Calu3 (cell line): ENCODE data around the gene LRP8. TPM values are rescaled to one million over a fixed set of nuclear protein-coding genes. Genes with fewer than 3 reads are reported as not detected.

Experiments
- BruUV-seq: library from RNA; stranded (reverse); fragments of 400-500 nt; replicated peaks from 2 replicates; lab custom pipeline; 2021; lab: Mats Ljungman, UMichigan
- CTCF ChIA-PET: fragments of 300-600 bp; sonication (Branson Sonifier 250); formaldehyde crosslinking; loops from one replicate; lab custom pipeline; 2022; ENCODE audit warnings: antibody characterized with exemption; lab: Charles Lee
- DNase-seq: peaks from one replicate; pipeline ENCODE4 v3.0.0; 2022
- H3K27ac Mint-ChIP-seq: one replicate; pipeline ENCODE4 v1.8.0; 2022; ENCODE audit warnings: mixed read lengths; ENCODE audit not compliant: unreplicated experiment
- H3K27me3 Mint-ChIP-seq: one replicate; pipeline ENCODE4 v1.8.0; 2022; ENCODE audit warnings: mixed read lengths; ENCODE audit not compliant: unreplicated experiment
- H3K36me3 Mint-ChIP-seq: one replicate; pipeline ENCODE4 v1.8.0; 2022; ENCODE audit warnings: mild to moderate bottlenecking, moderate library complexity, mixed read lengths; ENCODE audit not compliant: insufficient read depth, unreplicated experiment
- H3K4me1 Mint-ChIP-seq: one replicate; pipeline ENCODE4 v1.8.0; 2022; ENCODE audit warnings: mild to moderate bottlenecking, low read depth, mixed read lengths; ENCODE audit not compliant: unreplicated experiment
- H3K4me3 Mint-ChIP-seq: one replicate; pipeline ENCODE4 v1.8.0; 2022; ENCODE audit warnings: mild to moderate bottlenecking, low read depth, moderate library complexity, mixed read lengths; ENCODE audit not compliant: unreplicated experiment
- H3K9me3 Mint-ChIP-seq: one replicate; pipeline ENCODE4 v1.8.0; 2022; ENCODE audit warnings: low read depth, mixed read lengths; ENCODE audit not compliant: unreplicated experiment
- intact Hi-C: fragments of 100-400 bp; cut with micrococcal nuclease; formaldehyde crosslinking; loops from one replicate; pipeline ENCODE4 v1.10.0; 2022; ENCODE audit not compliant: unreplicated experiment
- total RNA-seq: library from RNA; stranded (reverse); gene quantifications from 2 replicates; pipeline ENCODE4 v1.2.3, GENCODE V29; 2022
- TF ChIP-seq, protein P1 (sequence below): fragments of 200-600 bp; IDR thresholded peaks from one replicate; pipeline ENCODE4 v1.8.0; 2022; ENCODE audit warnings: antibody characterized with exemption; ENCODE audit not compliant: unreplicated experiment

LRP8 gene
- total RNA-seq, 1 experiment from 2014 or later, result 104 TPM

DNA sequence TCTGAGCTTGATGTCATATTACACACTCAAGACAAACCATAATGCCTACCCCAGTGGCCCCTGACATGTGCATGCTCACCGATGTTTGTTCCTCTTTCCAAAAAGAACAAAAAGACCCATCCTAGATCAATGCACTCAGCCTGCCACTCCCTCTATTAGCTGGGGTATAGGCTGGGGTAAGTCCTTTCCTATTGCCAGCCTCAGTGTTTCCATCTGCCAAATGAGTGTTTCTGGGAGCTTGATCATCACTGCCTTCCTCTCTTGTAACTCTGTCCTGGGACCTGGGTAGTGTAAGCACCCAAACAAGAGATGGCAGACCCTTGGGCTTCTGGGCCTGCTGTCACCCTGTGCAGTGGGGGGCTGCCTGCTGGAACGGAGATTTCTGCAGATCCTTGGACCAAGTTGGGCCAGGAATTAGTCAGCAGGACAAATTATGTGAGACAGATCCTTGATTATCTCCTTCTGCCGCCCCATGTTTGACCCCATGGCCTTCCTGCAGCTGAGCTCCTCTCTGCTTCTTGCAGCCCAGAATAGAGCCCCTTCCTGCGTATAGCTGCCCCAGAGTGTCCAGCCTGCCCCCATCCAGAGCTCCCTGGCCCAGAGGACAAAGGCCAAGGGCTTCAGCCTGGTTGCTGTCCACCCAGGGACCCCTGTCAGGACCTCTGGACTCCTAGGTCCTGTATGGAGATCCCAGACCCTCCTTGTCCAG, 31.5 kb upstream of the LRP8 start:
- intact Hi-C loops, result no loop called here
- peaks cover 75% of the 10 kb centered on the region for H3K27me3 Mint-ChIP-seq
- no peak for DNase-seq
- no peak overlapping the region for H3K27ac Mint-ChIP-seq
- CTCF ChIA-PET, result no interaction called here
- H3K4me1 Mint-ChIP-seq, result no peaks in the 10 kb centered on the region
- no peak overlapping the region for H3K4me3 Mint-ChIP-seq
- TF ChIP-seq, protein P1, sequence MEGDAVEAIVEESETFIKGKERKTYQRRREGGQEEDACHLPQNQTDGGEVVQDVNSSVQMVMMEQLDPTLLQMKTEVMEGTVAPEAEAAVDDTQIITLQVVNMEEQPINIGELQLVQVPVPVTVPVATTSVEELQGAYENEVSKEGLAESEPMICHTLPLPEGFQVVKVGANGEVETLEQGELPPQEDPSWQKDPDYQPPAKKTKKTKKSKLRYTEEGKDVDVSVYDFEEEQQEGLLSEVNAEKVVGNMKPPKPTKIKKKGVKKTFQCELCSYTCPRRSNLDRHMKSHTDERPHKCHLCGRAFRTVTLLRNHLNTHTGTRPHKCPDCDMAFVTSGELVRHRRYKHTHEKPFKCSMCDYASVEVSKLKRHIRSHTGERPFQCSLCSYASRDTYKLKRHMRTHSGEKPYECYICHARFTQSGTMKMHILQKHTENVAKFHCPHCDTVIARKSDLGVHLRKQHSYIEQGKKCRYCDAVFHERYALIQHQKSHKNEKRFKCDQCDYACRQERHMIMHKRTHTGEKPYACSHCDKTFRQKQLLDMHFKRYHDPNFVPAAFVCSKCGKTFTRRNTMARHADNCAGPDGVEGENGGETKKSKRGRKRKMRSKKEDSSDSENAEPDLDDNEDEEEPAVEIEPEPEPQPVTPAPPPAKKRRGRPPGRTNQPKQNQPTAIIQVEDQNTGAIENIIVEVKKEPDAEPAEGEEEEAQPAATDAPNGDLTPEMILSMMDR, result no peak
- BruUV-seq, result no TSS peak
- peaks cover 2% of the 10 kb centered on the region for H3K9me3 Mint-ChIP-seq
- peaks cover 4% of the 10 kb centered on the region for H3K36me3 Mint-ChIP-seq

- Mint-ChIP-seq H3K4me1 (no peaks in the 10 kb centered on the region), H3K9me3 (peaks cover 2% of the 10 kb centered on the region), H3K27me3 (peaks cover 48% of the 10 kb centered on the region), H3K36me3 (peaks cover 4% of the 10 kb centered on the region), H3K4me3 (no peak overlapping the region), H3K27ac (no peak overlapping the region)
- DNase-seq, result no peak
- CTCF ChIA-PET, result interaction anchor here (0.7 kb wide), 1 partner anchor 30 kb away, joined by 5 read pairs; no protein-coding TSS in a partner anchor
- intact Hi-C loops, result no loop called here
- TF ChIP-seq, protein P1, result no peak
- no TSS peak for BruUV-seq
These were observed 28.8 kb upstream of the LRP8 start for GRCh38 chr1:53356637-53357036.

DNA sequence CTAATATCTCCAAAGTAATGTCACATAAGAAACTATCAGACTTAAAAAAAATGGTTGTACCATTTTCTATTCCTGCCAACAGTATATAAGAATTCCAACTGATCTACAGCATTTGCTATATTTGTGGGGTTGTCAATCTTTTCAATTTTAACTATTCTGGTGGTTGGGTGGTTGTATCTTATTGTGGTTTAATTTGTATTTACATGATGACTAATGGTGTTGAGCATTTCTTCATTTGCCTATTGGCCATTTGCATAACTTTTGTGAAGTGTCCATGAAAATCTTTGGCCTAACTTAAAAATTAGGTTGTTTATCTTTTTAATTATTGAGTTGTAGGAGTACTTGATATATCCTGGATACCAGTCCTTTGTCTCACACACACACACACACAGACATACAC, 26.2 kb upstream of the LRP8 start:
- H3K27me3 Mint-ChIP-seq, result peaks cover 29% of the 10 kb centered on the region
- H3K4me3 Mint-ChIP-seq, result no peak overlapping the region
- BruUV-seq, result no TSS peak
- DNase-seq, result no peak
- TF ChIP-seq, protein P1, result no peak
- CTCF ChIA-PET, result interaction anchor here (0.7 kb wide), 1 partner anchor 30 kb away, joined by 4 read pairs; no protein-coding TSS in a partner anchor
- no peaks in the 10 kb centered on the region for H3K4me1 Mint-ChIP-seq
- peaks cover 2% of the 10 kb centered on the region for H3K9me3 Mint-ChIP-seq
- no peaks in the 10 kb centered on the region for H3K36me3 Mint-ChIP-seq
- intact Hi-C loops, result no loop called here
- H3K27ac Mint-ChIP-seq, result no peak overlapping the region

DNA sequence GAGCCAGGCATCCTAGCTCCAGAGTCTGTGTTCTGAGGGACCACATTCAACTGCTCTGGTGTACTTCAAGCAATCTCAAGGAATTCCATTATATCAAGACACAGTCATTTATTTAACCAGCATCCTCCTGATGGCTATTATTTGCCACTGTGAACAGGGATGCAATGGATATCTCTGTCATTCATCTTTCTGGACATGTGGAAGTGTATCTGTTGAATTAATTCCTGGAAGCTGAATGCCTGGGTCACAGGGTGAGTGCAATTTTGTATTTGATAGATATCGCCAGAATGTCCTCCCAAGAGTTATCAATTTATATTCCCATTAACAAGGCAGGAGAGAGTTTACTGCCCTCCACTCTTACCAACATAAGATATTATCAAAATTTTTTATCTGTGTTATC, 24.7 kb upstream of the LRP8 start:
- intact Hi-C loops, result no loop called here
- H3K4me3 Mint-ChIP-seq, result no peak overlapping the region
- no peak overlapping the region for H3K27ac Mint-ChIP-seq
- H3K27me3 Mint-ChIP-seq, result peaks cover 23% of the 10 kb centered on the region
- peaks cover 2% of the 10 kb centered on the region for H3K9me3 Mint-ChIP-seq
- no TSS peak for BruUV-seq
- TF ChIP-seq, protein P1, result no peak
- CTCF ChIA-PET, result no interaction called here
- no peak for DNase-seq
- no peaks in the 10 kb centered on the region for H3K36me3 Mint-ChIP-seq
- H3K4me1 Mint-ChIP-seq, result no peaks in the 10 kb centered on the region
